ENCODE results near the gene CRYBA2. TPM values are rescaled to one million over a fixed set of nuclear protein-coding genes. Genes with fewer than 3 reads are reported as not detected.

The CRYBA2 gene
- total RNA-seq, 1 donor from 2014 or later: not detected

Small RNA genes within 50 kb of the gene (microRNA-seq; reads per million reads assigned to microRNA genes)
- not detected for gene MIR375 (ENCODE audit: borderline number of aligned reads)

Other genes with a start within 250 kb of the CRYBA2 start
- 7.9 TPM for gene CYP27A1, start 211.3 kb downstream of the CRYBA2 start, total RNA-seq
- gene PRKAG3, start 161.6 kb downstream of the CRYBA2 start, total RNA-seq: 0.12 TPM
- gene WNT6, start 133.6 kb downstream of the CRYBA2 start, total RNA-seq: 2.4 TPM
- gene WNT10A, start 112.6 kb downstream of the CRYBA2 start, total RNA-seq: not detected
- gene CDK5R2, start 33.8 kb downstream of the CRYBA2 start, total RNA-seq: not detected
- not detected for gene FEV, start 8.2 kb downstream of the CRYBA2 start, total RNA-seq
- gene CFAP65, start 48.1 kb upstream of the CRYBA2 start, total RNA-seq: not detected
- not detected for gene IHH, start 67.5 kb upstream of the CRYBA2 start, total RNA-seq
- 7.0 TPM for gene NHEJ1, start 167.4 kb upstream of the CRYBA2 start, total RNA-seq
- 0.37 TPM for gene SLC23A3, start 176.6 kb upstream of the CRYBA2 start, total RNA-seq
- gene CNPPD1, start 183.5 kb upstream of the CRYBA2 start, total RNA-seq: 65.0 TPM
- gene RETREG2, start 184.9 kb upstream of the CRYBA2 start, total RNA-seq: 41.1 TPM
- 20.3 TPM for gene ZFAND2B, start 213.4 kb upstream of the CRYBA2 start, total RNA-seq
- 28.2 TPM for gene ABCB6, start 225.5 kb upstream of the CRYBA2 start, total RNA-seq
- gene ATG9A, start 236.2 kb upstream of the CRYBA2 start, total RNA-seq: 81.8 TPM
- gene ANKZF1, start 236.4 kb upstream of the CRYBA2 start, total RNA-seq: 30.4 TPM